ENCODE results near the gene KLHL40.

Gene KLHL40

DNA sequence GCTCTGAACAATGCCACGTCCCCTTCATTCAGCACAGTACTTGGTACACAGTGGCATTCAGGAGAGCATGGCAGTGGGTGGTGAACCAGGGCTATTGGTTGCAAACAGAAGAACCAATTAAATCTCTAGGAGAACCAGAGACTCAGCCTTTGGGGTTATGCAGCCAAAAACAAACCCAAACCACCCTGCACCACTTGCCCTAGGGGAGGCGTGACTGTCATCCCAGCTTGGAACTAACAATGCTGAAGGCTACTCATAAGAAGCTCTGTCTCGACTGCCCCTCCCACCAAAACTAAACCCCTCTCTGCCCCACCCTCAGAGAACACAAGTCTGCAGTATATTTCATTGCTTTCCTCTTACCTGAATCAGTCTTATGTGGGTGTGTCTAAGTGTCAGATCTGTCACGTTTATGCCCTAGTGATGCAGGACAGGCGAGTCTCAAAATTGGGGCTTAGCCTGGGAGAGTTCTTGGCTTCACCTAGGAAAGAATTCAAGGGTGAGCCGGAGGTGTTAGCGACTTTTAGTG is 15.2 kb upstream of the KLHL40 start:
- no peak for TF ChIP-seq POLR2A (IDR thresholded peaks at IDR 0.05; ENCODE audit: low read length)
- TF ChIP-seq GATA1 (IDR thresholded peaks at IDR 0.05; ENCODE audit: low read depth, low read length): no peak
- DNase-seq: no peak

DNA sequence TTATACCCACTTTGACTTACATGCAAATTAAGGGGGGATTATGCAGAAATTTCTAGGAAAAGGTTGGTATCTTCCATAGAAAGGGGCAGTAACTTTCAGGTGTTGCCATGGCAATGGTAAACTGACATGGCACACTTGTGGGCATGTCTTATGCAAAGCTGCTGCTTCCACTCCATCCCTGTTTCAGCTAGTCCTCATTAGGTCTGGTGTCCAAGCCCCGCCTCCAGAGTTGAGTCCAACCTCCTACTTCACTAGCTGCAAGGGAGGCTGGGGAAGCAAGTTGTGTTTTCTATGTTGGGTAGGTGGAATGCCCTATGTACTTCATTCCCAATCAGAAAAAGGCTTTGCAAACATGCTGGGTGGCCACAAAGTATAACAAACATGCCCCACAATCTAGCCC is 14.7 kb upstream of the KLHL40 start:
- DNase-seq: no peak
- TF ChIP-seq GATA1 (IDR thresholded peaks at IDR 0.05; ENCODE audit: low read depth, low read length): no peak
- no peak for TF ChIP-seq POLR2A (IDR thresholded peaks at IDR 0.05; ENCODE audit: low read length)

DNA sequence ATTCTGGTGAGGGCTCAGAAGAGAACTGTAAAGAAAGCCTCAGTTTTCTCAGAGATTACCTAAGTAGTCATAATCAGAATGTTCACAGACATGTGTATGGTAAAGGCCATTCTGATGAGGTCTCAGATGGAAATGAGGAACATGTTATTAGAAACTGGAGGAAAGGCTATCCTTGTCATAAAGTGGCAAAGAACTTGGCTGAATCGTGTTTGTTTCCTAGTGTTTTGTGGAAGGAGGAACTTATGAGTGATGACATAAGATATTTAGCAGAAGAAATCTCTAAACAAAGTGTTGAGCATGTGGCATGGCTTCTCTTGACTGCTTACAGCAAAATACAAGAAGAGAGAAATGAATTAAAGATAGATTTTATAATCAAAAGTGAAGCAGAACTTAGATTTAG is 12.8 kb upstream of the KLHL40 start:
- TF ChIP-seq GATA1 (IDR thresholded peaks at IDR 0.05; ENCODE audit: low read depth, low read length): no peak
- TF ChIP-seq POLR2A (IDR thresholded peaks at IDR 0.05; ENCODE audit: low read length): no peak
- DNase-seq: no peak

DNA sequence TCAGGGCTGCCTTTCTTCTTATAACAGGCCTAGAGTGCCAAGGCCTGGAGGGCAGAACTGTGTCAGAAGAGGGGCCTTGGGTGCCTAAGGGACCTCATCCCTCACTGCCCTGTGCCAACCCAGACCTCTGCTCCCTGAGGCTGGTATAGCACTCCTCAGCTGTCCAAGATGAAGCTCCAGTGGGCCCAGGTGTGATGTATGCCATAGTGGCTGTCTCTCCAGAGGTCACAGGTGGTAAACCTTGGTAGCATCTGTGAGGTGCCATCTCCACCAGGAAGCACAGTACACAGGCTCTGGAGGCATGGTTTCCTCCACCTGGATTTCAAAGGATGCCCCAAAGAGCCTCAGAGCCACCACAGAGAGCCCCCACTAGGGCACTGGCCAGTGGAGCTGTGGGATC is 12.3 kb upstream of the KLHL40 start:
- no peak for TF ChIP-seq POLR2A (IDR thresholded peaks at IDR 0.05; ENCODE audit: low read length)
- TF ChIP-seq GATA1 (IDR thresholded peaks at IDR 0.05; ENCODE audit: low read depth, low read length): no peak
- no peak for DNase-seq

DNA sequence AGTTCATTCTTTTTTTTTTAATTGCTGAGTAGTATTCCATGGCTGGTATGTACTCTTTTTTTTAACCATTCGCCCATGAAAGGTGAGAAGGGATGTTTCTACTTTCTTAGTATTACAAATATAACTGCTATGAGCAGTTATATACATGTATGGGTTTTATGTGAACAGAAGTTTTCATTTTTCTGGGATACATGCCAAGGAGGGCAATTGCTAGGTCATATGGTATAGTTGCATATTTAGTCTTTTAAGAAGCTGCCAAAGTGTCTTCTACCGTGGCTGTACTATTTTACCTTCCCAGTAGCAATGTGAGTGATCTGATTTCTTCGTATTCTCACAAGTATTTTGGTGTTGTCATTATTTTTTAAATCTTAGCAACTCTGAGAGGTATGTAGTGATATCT is 11.2 kb upstream of the KLHL40 start:
- no peak for DNase-seq
- TF ChIP-seq GATA1 (IDR thresholded peaks at IDR 0.05; ENCODE audit: low read depth, low read length) (no peak), POLR2A (IDR thresholded peaks at IDR 0.05; ENCODE audit: low read length) (no peak)

DNA sequence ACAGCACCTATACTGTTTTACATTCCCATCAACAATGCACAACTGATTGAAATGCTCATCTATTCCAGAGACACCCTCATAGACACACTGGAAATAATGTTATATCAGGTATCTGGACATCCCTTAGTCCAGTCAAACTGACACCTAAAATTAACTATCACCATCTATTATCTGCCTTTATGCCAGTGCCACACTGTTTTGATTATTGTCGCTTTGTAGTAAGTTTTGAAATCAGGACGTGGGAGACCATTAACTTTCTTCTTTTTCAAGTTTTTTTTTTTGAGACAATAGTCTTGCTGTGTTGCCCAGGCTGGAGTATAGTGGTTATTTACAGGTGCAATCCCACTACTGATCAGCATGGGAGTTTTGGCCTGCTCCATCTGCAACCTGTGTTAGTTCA is 9.4 kb upstream of the KLHL40 start:
- TF ChIP-seq GATA1 (IDR thresholded peaks at IDR 0.05; ENCODE audit: low read depth, low read length) (no peak), POLR2A (IDR thresholded peaks at IDR 0.05; ENCODE audit: low read length) (no peak)
- no peak for DNase-seq

DNA sequence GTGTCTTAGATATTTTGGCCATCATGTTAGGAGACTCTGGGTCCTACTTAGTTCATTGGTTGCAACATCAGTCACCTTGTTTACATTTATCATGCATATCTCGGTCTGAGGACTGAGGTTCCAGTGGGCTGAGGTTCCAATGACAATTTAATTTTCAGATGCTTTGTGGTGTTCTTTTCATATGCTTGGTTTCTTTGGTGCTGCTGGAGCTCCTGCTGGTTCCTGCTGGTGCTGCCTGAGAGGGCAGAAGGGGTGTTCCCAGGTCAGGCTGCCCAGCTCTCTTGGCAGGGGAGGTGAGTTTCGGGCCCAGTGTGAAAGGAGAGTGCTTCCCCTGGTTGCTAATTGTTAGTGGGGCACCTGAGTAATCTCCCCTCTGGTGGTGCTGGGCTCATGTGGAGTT is 6.9 kb upstream of the KLHL40 start:
- DNase-seq: no peak
- TF ChIP-seq POLR2A (IDR thresholded peaks at IDR 0.05; ENCODE audit: low read length): no peak
- no peak for TF ChIP-seq GATA1 (IDR thresholded peaks at IDR 0.05; ENCODE audit: low read depth, low read length)

DNA sequence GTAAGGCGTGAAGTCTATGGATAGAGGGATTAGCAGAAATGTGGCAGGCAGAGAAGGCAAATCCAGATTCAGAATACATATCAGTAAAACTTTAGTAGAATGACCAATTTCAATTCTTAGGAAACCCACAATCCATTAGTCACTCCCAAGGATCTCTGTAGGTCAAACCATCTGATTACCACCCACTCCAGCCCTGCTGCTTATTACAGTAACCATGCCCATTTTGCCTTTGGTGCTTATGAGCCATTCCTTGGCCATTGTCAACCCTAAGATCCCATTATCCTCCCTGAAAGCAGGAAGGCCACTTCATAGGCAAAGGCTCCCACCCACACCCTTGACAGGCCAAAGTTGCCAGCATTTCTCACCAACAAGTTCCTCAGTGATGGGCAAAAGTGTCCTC is 5.1 kb upstream of the KLHL40 start:
- no peak for DNase-seq
- TF ChIP-seq POLR2A (IDR thresholded peaks at IDR 0.05; ENCODE audit: low read length): no peak
- no peak for TF ChIP-seq GATA1 (IDR thresholded peaks at IDR 0.05; ENCODE audit: low read depth, low read length)

DNA sequence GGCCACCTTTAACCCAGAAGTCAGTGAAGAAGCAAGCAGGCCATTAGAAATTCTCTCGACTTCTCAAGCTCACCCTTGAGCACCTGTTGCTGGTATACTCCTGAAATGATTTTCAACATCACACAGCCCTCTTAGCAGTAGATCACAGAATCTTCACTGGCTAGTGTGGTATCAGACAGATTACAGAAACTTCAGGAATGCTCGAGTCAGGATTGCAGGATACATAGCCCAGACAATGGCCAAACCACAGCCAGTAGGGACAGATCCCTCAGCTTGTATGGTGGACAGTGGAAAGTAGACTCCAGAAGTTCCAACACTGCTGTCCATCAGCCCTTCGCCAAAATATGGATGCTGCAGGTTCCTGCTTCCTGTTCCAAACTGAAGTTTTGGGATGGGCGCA is 4.5 kb upstream of the KLHL40 start:
- TF ChIP-seq GATA1 (IDR thresholded peaks at IDR 0.05; ENCODE audit: low read depth, low read length): no peak
- no peak for TF ChIP-seq POLR2A (IDR thresholded peaks at IDR 0.05; ENCODE audit: low read length)
- DNase-seq: no peak

DNA sequence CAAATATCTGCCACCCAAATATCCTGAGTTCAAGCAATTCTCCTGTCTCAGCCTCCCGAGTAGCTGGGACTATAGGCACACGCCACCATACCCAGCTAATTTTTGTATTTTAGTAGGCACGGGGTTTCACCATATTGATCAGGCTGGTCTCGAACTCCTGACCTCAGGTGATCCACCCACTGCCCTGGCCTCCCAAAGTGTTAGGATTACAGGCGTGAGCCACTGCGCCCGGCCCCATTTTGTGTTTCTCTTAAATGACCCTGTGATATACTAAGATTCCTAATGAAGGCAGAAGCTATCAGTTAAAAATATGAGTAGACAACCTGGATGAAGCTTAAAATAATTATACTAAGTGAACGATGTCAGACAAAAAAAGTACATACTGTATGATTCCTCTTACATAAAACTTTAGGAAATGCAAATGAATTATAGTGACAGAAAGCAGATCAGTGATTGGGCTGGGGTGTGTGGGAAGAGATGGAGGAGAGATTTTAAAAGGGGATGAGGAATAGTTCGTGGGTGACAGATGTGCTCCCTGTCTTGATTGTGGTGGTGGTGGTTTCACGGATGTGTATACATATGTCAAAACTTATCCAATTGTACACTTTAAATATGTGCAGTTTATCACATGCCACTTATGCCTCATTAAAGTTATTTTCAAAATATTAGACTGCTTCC is 3.8 kb upstream of the KLHL40 start:
- TF ChIP-seq POLR2A (IDR thresholded peaks at IDR 0.05; ENCODE audit: low read length) (no peak), GATA1 (IDR thresholded peaks at IDR 0.05; ENCODE audit: low read depth, low read length) (no peak)
- DNase-seq: no peak

DNA sequence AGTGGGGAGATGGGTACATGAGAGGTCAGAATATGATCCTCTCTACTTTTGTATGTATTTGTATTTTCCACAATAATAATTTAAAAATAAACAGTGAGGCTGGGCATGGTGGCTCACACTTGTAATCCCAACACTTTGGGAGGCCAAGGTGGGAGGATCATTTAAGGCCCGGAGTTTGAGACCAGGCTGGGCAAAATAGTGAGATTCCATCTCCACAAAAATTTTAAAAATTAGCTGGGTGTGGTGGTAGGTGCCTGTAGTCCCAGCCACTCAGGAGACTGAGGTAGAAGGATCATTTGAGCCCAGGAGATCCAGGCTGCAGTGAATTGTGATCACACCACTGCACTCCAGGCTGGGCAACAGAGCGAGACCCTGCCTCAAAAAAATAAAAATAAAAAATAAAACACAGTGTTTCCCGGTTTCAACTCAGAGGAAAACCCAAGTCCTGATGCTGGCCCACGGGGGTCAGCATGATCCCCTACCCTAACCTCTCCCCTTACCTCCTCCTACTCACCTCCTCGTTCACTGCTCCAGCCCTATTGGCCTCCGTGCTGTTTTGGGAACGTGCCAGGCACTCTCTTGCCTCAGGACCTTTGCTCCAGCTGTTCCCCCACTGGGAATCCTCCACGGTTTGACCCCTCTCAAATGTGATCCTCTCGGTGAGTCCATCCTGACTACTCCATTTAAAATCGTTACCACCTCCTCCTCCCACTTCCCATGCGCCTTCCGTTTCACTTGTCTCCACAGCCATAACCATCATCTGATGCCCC is 2.9 kb upstream of the KLHL40 start:
- no peak for TF ChIP-seq GATA1 (IDR thresholded peaks at IDR 0.05; ENCODE audit: low read depth, low read length)
- TF ChIP-seq POLR2A (IDR thresholded peaks at IDR 0.05; ENCODE audit: low read length): no peak
- no peak for DNase-seq

DNA sequence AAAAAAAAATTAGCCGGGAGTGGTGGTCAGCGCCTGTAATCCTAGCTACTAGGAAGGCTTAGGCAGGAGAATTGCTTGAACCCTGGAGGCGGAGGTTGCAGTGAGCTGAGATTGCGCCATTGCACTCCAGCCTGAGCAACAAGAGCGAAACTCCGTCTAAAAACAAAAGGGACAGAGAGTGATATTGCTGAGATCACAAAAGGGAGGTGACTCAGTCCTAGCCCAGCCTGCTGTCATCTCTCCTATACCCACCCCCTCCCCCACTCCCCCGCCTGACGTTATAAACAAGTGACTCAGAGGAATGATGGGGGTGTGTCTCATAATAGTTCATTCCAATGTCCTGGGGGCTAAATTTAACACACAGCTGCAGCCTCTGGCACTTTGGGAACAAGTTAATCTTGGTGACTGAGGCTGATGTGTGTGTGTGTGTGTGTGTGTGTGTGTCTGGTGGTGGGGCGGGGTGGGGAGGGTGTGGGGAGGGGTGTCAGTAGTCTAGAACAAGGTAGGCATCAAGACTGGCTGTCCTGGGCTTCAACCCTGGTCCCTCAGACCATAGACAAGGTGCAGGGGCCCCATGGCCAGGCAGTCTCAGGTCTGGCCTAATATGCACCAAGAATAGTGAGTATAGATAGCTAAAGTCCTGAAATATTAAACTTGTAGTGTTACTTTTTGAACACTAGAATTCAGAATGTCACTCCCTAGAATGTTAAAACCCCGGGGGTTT is 1.3 kb upstream of the KLHL40 start:
- TF ChIP-seq POLR2A (IDR thresholded peaks at IDR 0.05; ENCODE audit: low read length) (no peak), GATA1 (IDR thresholded peaks at IDR 0.05; ENCODE audit: low read depth, low read length) (no peak)
- peak in 1 of 2 experiments; percentile 17 for DNase-seq

DNA sequence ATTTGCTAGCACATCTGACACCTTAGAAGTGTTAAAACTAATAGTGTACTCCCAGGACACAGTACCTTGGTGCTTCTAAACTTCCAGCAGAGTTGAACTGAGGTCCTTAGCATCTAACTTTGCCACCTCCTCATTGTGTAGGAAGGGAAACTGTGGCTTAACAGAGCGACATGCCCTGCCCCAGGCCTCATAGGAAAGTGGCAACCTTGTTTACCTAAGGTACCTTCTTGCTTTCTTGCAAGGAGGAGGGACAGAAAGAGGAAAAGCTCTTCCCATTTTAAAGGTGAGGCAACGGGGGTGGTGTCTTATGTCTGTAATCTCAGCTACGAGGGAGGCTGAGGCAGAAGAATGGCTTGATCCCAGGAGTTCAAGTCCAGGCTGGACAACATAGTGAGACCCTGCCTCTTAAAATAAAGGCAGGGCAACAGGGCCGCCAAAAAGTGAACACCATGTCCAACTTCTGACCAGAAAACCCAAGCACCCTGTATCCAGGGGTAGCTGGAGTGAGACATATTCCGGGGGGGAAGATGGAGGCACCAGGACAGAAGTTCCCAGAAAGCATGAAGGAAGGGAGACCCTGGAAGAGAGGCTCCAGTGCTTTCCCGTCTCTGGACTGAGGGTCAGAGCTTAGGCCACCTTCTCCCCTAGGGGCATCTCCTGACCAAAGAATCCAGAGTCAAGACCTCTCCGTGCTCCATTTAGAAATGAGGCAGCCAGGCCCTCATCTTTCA is 540 bp upstream of the KLHL40 start:
- TF ChIP-seq GATA1 (IDR thresholded peaks at IDR 0.05; ENCODE audit: low read depth, low read length): no peak
- no peak for TF ChIP-seq POLR2A (IDR thresholded peaks at IDR 0.05; ENCODE audit: low read length)
- DNase-seq: no peak

Data from erythroblast (primary cell).